ENCODE measurements around the gene AHCYL2.
"Not testable (repeated sequence)": the region's sequence is repeated elsewhere in the genome, so short reads cannot be mapped to it uniquely, and the experiment has no call there.

AHCYL2 gene

GRCh38 chr7:129466796-129467195, 242.0 kb downstream of the AHCYL2 start:
- Histone ChIP-seq H3K27me3 (ENCODE audit: insufficient read depth, low read depth, severe bottlenecking) (no peaks in the 10 kb centered on the region), H3K36me3 (peaks cover 61% of the 10 kb centered on the region), H3K9me3 (ENCODE audit: severe bottlenecking) (no peaks in the 10 kb centered on the region), H3K27ac (no peak overlapping the region), H3K4me3 (ENCODE audit: low read depth, low read length) (no peak overlapping the region)
- DNase-seq: no peak
- no peak for TF ChIP-seq CTCF (IDR thresholded peaks at IDR 0.05; ENCODE audit: low read depth, low read length)

DNA sequence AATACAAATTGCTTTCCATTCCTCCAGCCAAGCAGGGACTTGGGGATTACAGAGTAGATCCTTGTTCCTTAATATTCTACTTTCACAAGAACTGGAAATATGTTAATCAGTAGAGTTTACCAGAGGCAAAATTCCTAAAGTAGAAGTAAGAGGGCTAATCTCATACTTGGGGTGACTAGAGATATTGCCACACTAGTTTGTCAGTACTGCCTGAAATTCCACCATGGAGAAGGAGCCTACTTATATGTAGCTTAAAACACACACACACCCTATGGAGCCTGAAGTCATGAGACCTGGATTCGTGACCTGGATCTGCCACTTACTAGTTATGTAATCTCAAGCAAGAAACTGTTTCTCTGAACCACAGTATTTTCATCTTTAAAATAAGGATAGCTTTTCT, 243.3 kb downstream of the AHCYL2 start:
- Histone ChIP-seq H3K4me3 (ENCODE audit: low read depth, low read length) (no peak overlapping the region), H3K27me3 (ENCODE audit: insufficient read depth, low read depth, severe bottlenecking) (no peaks in the 10 kb centered on the region), H3K9me3 (ENCODE audit: severe bottlenecking) (no peaks in the 10 kb centered on the region), H3K36me3 (peaks cover 49% of the 10 kb centered on the region), H3K27ac (no peak overlapping the region)
- DNase-seq: no peak
- no peak for TF ChIP-seq CTCF (IDR thresholded peaks at IDR 0.05; ENCODE audit: low read depth, low read length)

- no peak for DNase-seq
Observed at GRCh38 chr7:129468547-129468946, 243.7 kb downstream of the AHCYL2 start.

GRCh38 chr7:129469930-129470329, 245.1 kb downstream of the AHCYL2 start:
- Histone ChIP-seq H3K27ac (peak overlapping the region; percentile 54), H3K27me3 (ENCODE audit: insufficient read depth, low read depth, severe bottlenecking) (no peaks in the 10 kb centered on the region), H3K36me3 (peaks cover 38% of the 10 kb centered on the region), H3K9me3 (ENCODE audit: severe bottlenecking) (no peaks in the 10 kb centered on the region), H3K4me3 (ENCODE audit: low read depth, low read length) (no peak overlapping the region)
- no peak for TF ChIP-seq CTCF (IDR thresholded peaks at IDR 0.05; ENCODE audit: low read depth, low read length)
- no peak for DNase-seq

More at GRCh38 chr7:129468547-129468946, 243.7 kb downstream of the AHCYL2 start:
- H3K36me3 ChIP-seq: peaks cover 47% of the 10 kb centered on the region
- H3K9me3 ChIP-seq (ENCODE audit: severe bottlenecking): no peaks in the 10 kb centered on the region
- TF ChIP-seq CTCF (IDR thresholded peaks at IDR 0.05; ENCODE audit: low read depth, low read length): no peak
- no peak overlapping the region for H3K4me3 ChIP-seq (ENCODE audit: low read depth, low read length)
- no peaks in the 10 kb centered on the region for H3K27me3 ChIP-seq (ENCODE audit: insufficient read depth, low read depth, severe bottlenecking)
- H3K27ac ChIP-seq: no peak overlapping the region

DNA sequence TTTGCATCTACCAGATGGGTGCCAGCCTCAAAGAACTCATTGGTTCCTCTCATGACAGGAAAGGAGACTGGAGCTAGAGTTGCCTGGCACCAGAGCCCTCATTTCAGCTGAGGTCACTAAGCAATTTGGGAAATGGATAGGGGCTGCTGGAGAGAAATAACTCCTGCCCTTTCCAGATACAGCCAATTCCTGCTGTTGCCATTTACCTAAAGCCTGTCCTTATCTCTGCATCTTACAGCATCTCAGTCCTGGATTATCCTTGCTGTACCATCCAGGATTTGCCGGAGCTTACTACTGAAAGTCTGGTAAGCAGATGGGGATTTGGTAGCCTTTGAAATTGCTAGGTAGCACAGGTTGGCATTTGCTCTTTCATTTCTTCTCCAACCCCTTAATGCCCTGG, 245.6 kb downstream of the AHCYL2 start:
- H3K4me3 ChIP-seq (ENCODE audit: low read depth, low read length): no peak overlapping the region
- H3K36me3 ChIP-seq: peaks cover 35% of the 10 kb centered on the region
- H3K9me3 ChIP-seq (ENCODE audit: severe bottlenecking): no peaks in the 10 kb centered on the region
- TF ChIP-seq CTCF (IDR thresholded peaks at IDR 0.05; ENCODE audit: low read depth, low read length): no peak
- H3K27ac ChIP-seq: peak overlapping the region; percentile 54
- DNase-seq: peak; percentile 70
- H3K27me3 ChIP-seq (ENCODE audit: insufficient read depth, low read depth, severe bottlenecking): no peaks in the 10 kb centered on the region

DNA sequence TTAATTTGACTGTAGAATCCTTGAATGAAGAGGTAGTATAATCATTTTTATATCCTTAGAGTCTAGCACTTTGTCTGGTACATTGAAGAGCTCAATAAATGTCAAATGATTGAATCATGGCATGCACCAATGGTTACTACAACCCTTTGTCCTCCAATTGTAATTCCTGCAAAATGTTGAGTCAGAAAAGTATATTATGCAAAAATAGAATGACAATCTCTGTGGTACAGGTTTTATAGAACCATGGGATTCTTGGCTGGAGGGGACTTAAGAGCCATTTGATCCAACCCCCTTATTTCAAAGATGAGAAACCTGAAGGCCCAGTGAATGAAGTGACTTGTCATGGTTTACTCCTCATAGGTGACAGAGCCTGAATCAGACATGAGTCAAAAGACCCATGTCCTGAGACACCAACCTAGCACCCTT, 246.6 kb downstream of the AHCYL2 start:
- H3K27ac ChIP-seq: no peak overlapping the region

DNA sequence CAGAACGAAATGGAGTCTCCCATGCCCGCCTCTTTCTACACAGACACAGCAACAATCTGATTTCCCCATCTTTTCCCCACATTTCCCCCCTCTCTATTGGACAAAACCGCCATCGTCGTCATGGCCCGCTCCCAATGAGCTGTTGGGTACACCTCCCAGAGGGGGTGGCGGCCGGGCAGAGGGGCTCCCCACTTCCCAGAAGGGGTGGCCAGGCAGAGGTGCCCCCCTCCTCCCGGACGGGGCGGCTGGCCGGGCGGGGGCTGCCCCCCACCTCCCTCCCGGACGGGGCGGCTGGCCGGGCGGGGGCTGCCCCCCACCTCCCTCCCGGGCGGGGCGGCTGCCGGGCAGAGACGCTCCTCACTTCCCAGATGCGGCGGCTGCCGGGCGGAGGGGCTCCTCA, 251.1 kb downstream of the AHCYL2 start:
- DNase-seq; H3K27me3 ChIP-seq (ENCODE audit: insufficient read depth, low read depth, severe bottlenecking); H3K27ac ChIP-seq; H3K9me3 ChIP-seq (ENCODE audit: severe bottlenecking); H3K4me3 ChIP-seq (ENCODE audit: low read depth, low read length): not testable (repeated sequence)
- peaks cover 13% of the 10 kb centered on the region for H3K36me3 ChIP-seq

More for the DNA sequence above, 246.6 kb downstream of the AHCYL2 start:
- no peak for DNase-seq
- no peak for TF ChIP-seq CTCF (IDR thresholded peaks at IDR 0.05; ENCODE audit: low read depth, low read length)
- Histone ChIP-seq H3K36me3 (peaks cover 26% of the 10 kb centered on the region), H3K27me3 (ENCODE audit: insufficient read depth, low read depth, severe bottlenecking) (no peaks in the 10 kb centered on the region), H3K9me3 (ENCODE audit: severe bottlenecking) (no peaks in the 10 kb centered on the region), H3K4me3 (ENCODE audit: low read depth, low read length) (no peak overlapping the region)

- DNase-seq; H3K4me3 ChIP-seq (ENCODE audit: low read depth, low read length); H3K27me3 ChIP-seq (ENCODE audit: insufficient read depth, low read depth, severe bottlenecking); H3K9me3 ChIP-seq (ENCODE audit: severe bottlenecking); H3K27ac ChIP-seq: not testable (repeated sequence)
- H3K36me3 ChIP-seq: peaks cover 17% of the 10 kb centered on the region
Observed at GRCh38 chr7:129476398-129476797, 251.6 kb downstream of the AHCYL2 start.
